ENCODE data around the gene ST3GAL6. TPM values are rescaled to one million over a fixed set of nuclear protein-coding genes. Genes with fewer than 3 reads are reported as not detected.

ST3GAL6 gene
- polyA plus RNA-seq, 1 donor from 2014 or later, result 3.7 TPM

GRCh38 chr3:98777801-98778220 is 14.7 kb downstream of the ST3GAL6 start:
- H3K27me3 ChIP-seq (ENCODE audit: insufficient read depth, low read depth, low read length), result no peaks in the 10 kb centered on the region
- H3K9me3 ChIP-seq (ENCODE audit: low read length), result no peaks in the 10 kb centered on the region
- no peaks in the 10 kb centered on the region for H3K36me3 ChIP-seq (ENCODE audit: insufficient read depth, low read length)
- H3K27ac ChIP-seq (ENCODE audit: low read length), result no peak overlapping the region
- no peak overlapping the region for H3K4me3 ChIP-seq (ENCODE audit: low read length)
- no peak overlapping the region for H2AFZ ChIP-seq (ENCODE audit: low read depth, low read length)
- H3K4me2 ChIP-seq (ENCODE audit: low read length), result no peak overlapping the region
- no peaks in the 10 kb centered on the region for H3K9me2 ChIP-seq (ENCODE audit: insufficient read depth, low read length)
- H4K20me1 ChIP-seq (ENCODE audit: insufficient read depth), result no peaks in the 10 kb centered on the region
- no peaks in the 10 kb centered on the region for H3K79me2 ChIP-seq (replicated peaks; ENCODE audit: insufficient read depth, low read length)
- TF ChIP-seq POLR2AphosphoS5 (IDR thresholded peaks at IDR 0.05) (no peak), REST (IDR thresholded peaks at IDR 0.05; ENCODE audit: borderline replicate concordance) (no peak), EZH2 (IDR thresholded peaks at IDR 0.05; ENCODE audit: borderline replicate concordance, insufficient read depth, low read length, poor library complexity, severe bottlenecking) (no peak), MXI1 (conservative IDR thresholded peaks at IDR 0.05; ENCODE audit: poor library complexity, severe bottlenecking) (no peak), SMC3 (conservative IDR thresholded peaks at IDR 0.05; ENCODE audit: poor library complexity) (no peak), TAF1 (IDR thresholded peaks at IDR 0.05; ENCODE audit: low read depth) (no peak), RAD21 (conservative IDR thresholded peaks at IDR 0.05) (no peak), CTCF (IDR thresholded peaks at IDR 0.05; ENCODE audit: poor library complexity, severe bottlenecking) (no peak), EP300 (conservative IDR thresholded peaks at IDR 0.05; ENCODE audit: poor library complexity, severe bottlenecking) (no peak)
- H3F3A ChIP-seq (ENCODE audit: insufficient read depth, low read length, poor library complexity, severe bottlenecking), result no peaks in the 10 kb centered on the region
- no peak overlapping the region for H3K9ac ChIP-seq (ENCODE audit: low read length)

GRCh38 chr3:98778383-98778782 is 15.2 kb downstream of the ST3GAL6 start:
- Histone ChIP-seq H2AFZ (ENCODE audit: low read depth, low read length) (no peak overlapping the region), H3K27ac (ENCODE audit: low read length) (no peak overlapping the region), H3K4me2 (ENCODE audit: low read length) (no peak overlapping the region), H3K4me3 (ENCODE audit: low read length) (no peak overlapping the region), H3K36me3 (ENCODE audit: insufficient read depth, low read length) (no peaks in the 10 kb centered on the region), H3K9me3 (ENCODE audit: low read length) (no peaks in the 10 kb centered on the region), H4K20me1 (ENCODE audit: insufficient read depth) (no peaks in the 10 kb centered on the region), H3K9me2 (ENCODE audit: insufficient read depth, low read length) (no peaks in the 10 kb centered on the region), H3K9ac (ENCODE audit: low read length) (no peak overlapping the region), H3K27me3 (ENCODE audit: insufficient read depth, low read depth, low read length) (no peaks in the 10 kb centered on the region), H3F3A (ENCODE audit: insufficient read depth, low read length, poor library complexity, severe bottlenecking) (no peaks in the 10 kb centered on the region), H3K79me2 (replicated peaks; ENCODE audit: insufficient read depth, low read length) (no peaks in the 10 kb centered on the region)
- TF ChIP-seq RAD21 (conservative IDR thresholded peaks at IDR 0.05) (no peak), POLR2AphosphoS5 (IDR thresholded peaks at IDR 0.05) (no peak), MXI1 (conservative IDR thresholded peaks at IDR 0.05; ENCODE audit: poor library complexity, severe bottlenecking) (no peak), EP300 (conservative IDR thresholded peaks at IDR 0.05; ENCODE audit: poor library complexity, severe bottlenecking) (no peak), CTCF (IDR thresholded peaks at IDR 0.05; ENCODE audit: poor library complexity, severe bottlenecking) (no peak), REST (IDR thresholded peaks at IDR 0.05; ENCODE audit: borderline replicate concordance) (no peak), SMC3 (conservative IDR thresholded peaks at IDR 0.05; ENCODE audit: poor library complexity) (no peak)
